K562 (cell line): ENCODE results near the gene PLEKHA7.

ENCODE experiments used
- CBX8 ChIP-seq: fragments of 200-600 bp; sonication (generic); IDR thresholded peaks from 2 replicates; pipeline ENCODE4 v1.6.1; 2012; ENCODE audit warnings: borderline replicate concordance, mixed run types, low read depth, mild to moderate bottlenecking, moderate library complexity, mixed read lengths, low read length, control low read depth, inconsistent platforms; ENCODE audit not compliant: poor library complexity, severe bottlenecking; ENCODE audit errors: extremely low read depth
- JUN ChIP-seq, 2 experiments: sonication (generic) in 1 of 2; formaldehyde crosslinking in 1 of 2; IDR thresholded peaks; 2 replicates each; pipeline versions ENCODE4 v1.6.1 to v1.8.0; 2012 to 2022; ENCODE audit warnings: borderline replicate concordance in 2 of 2, mild to moderate bottlenecking in 2 of 2, improper control_type of control experiment in 1 of 2, low read depth in 1 of 2, low read length in 1 of 2, missing genetic modification reagents in 1 of 2
- POLR3A ChIP-seq: IDR thresholded peaks from 2 replicates; pipeline ENCODE4 v1.6.1; 2011; ENCODE audit warnings: borderline replicate concordance, mild to moderate bottlenecking, moderate library complexity; ENCODE audit not compliant: insufficient read length, insufficient read depth; ENCODE audit errors: extremely low read depth
- ZNF197 ChIP-seq: fragments of 200-800 bp; sonication (Bioruptor generic); IDR thresholded peaks from 2 replicates; pipeline ENCODE4 v1.6.1; 2016; ENCODE audit warnings: low read depth, missing genetic modification characterization, missing compliant biosample characterization
- ZNF655 ChIP-seq: fragments of 250-450 bp; sonication (Bioruptor Pico); IDR thresholded peaks from 2 replicates; pipeline ENCODE4 v1.5.0; 2021

DNA sequence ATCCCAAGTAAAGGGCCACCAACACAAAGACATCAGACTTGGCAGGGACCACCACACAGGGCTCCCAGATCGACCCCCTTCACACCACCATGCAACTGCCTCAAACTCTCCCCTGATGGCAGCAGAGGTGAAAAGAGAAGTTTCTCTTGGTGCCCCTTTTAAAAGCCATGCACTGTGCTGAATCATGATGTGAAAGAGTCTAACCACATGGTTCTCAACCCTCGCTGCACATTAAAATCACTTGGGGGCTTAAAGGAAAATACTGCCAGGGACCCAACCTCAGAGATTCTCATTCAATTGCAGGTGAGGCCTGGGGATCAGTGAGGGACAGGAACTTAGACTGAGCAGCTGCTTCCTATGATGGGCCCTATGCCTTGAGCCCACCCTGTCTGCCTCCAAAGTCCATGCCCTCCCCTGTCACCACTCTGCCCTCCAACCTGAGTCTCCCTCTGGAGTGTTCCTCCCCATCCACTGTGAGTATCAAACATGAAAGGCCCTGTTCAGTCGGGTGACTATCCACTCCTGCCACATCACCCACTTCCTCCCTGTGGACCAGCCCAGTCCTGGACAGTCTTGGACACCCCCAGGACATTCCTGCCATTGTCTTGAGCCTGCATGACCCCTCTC, 40.8 kb downstream of the PLEKHA7 start:
- no peak for TF ChIP-seq JUN (IDR thresholded peaks at IDR 0.05; ENCODE audit: borderline replicate concordance, low read depth, low read length)
- no peak for TF ChIP-seq JUN (CRISPR knock-in tag; IDR thresholded peaks at IDR 0.05; ENCODE audit: borderline replicate concordance)
- TF ChIP-seq ZNF655 (CRISPR knock-in tag): no peak
- TF ChIP-seq ZNF197: no peak
- no peak for TF ChIP-seq CBX8
- TF ChIP-seq POLR3A: no peak
